ENCODE data around the gene IRAK2.
"Not testable (repeated sequence)": the region's sequence is repeated elsewhere in the genome, so short reads cannot be mapped to it uniquely, and the experiment has no call there.

The IRAK2 gene, protein sequence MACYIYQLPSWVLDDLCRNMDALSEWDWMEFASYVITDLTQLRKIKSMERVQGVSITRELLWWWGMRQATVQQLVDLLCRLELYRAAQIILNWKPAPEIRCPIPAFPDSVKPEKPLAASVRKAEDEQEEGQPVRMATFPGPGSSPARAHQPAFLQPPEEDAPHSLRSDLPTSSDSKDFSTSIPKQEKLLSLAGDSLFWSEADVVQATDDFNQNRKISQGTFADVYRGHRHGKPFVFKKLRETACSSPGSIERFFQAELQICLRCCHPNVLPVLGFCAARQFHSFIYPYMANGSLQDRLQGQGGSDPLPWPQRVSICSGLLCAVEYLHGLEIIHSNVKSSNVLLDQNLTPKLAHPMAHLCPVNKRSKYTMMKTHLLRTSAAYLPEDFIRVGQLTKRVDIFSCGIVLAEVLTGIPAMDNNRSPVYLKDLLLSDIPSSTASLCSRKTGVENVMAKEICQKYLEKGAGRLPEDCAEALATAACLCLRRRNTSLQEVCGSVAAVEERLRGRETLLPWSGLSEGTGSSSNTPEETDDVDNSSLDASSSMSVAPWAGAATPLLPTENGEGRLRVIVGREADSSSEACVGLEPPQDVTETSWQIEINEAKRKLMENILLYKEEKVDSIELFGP
- 8.7 to 9.8 reads per million in 2 donors for total RNA-seq

DNA sequence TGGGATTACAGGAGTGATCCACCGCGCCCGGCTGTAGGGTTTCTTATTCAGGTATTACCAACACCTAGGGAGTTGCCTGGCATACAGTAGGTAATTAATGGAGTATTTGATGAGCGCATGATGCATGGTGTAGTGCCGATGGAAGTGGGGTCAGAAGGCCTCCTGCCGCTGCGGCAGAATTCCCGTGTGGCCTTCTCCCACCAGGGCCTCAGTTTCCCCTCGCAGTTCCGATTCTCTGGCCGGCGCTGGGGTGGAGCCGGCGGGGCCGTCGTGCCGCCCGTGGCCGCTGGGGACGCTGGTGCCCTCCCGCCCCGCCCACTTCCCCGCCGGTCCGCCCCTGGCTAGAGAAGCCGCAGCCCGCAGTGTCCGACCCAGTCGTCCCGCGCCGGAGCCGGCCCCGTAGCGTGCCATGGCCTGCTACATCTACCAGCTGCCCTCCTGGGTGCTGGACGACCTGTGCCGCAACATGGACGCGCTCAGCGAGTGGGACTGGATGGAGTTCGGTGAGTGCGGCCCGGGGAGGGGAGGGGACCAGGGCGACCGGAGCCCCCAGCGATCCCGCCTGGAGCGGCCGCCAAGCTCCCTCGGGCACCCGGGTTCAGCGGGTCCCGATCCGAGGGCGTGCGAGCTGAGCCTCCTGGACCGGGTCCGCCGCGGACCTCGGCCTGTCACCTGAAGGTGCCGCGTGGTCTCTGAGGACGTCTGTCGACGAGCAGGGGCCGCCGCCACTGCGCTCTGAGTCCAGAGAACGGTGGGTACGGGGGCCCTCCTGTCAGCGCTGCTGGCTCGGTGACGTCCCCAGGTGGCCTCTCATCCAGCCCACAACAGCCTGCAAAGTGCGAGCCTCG, at the start of gene IRAK2:
IRAK2 (plus strand) TSS at position 374 of the 848 bp plus-strand sequence; CDS start at position 410, 36 bp downstream.
- peak; percentile 37 to 45 (median 45) for DNase-seq

DNA sequence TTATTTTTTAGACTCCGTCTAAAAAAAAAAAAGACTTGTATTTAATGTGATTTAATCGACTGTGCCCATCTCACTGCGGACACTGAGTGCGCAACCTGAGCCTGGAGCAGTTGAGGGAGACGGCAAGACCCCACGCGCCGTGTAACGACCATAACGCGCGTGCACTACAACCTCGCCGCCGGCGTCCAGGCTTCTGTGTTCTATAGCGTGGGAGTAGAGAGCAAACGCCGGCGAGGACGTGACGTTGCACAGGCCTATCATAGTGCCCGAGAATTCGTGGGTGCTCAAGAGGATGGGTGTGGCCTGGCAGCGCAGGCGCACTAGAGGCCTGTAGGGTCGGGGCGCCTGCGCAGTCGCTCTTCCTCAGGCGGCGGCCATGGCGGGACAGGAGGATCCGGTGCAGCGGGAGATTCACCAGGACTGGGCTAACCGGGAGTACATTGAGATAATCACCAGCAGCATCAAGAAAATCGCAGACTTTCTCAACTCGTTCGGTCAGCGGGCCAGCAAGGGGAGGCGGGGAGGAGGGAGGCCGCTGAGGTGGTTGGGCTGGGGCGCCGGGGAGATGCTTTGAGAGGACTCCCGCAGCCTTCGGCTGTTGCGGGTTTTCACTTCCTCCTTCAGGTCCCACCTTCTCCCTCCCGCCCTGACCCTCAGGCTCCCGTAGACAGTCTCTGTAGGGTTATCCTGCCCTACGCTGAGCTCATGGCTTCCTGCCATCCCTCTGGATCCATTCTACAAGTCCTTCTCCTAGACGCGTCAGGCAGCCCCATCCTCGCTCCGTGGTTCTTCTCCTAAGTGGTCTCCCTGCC, 49.2 kb upstream of the IRAK2 start, which contains the start of gene BRK1:
BRK1 (plus strand) TSS at position 350 of the 812 bp plus-strand sequence; CDS start at position 377, 27 bp downstream.
- DNase-seq: peak; percentile 81 to 97 (median 88)

DNA sequence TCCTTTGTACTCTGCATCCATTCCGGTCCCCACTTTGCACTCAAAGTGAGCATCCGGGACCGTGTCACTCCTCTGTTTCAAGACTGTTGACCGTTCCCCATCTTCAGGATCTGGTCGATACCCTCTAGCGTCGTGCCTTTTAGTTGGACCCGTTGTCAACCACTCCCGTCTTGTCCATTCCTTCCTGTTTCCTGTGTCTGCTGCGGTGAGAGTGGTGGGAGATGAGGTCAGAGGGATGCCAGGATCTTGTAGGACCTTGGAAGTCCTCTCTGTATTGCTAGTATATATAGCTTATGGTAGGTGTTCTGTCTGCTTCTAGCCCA, 48.6 kb upstream of the IRAK2 start:
- DNase-seq: no peak

DNA sequence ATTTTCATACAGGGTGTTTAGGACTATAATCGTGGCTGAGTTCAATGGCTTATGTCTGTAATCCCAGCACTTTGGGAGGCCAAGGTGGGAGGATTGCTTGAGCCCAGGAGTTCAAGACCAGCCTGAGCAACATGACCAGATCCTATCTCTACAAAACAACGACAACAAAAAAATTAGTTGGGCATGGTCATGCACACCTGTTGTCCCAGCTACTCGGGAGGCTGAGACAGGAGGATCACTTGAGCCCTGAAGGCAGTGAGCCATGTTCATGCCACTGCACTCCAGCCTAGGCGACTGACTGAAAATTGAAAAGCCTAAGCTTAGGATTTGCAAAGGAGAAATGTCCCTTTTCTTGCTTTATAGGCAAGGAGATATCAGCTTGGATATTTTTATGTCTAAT, 47.8 kb upstream of the IRAK2 start:
- no peak for DNase-seq

DNA sequence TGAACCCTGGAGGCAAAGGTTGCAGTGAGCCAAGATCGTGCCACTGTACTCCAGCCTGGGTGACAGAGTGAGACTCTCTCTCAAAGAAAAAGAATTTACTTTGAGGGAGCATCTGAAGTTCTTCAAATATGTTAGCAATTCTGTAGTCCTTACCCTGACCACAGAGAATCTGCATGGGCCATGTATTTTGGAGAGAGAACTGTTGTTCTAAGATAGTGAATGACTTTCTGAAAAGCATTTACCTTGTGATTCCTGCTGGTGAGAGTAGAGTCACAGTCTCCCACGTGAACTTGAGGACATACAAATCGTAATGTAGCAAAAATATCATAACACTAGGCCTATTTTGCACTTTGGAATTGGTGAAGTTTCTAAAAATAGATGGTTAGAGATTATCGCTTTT, 45.3 kb upstream of the IRAK2 start:
- no peak for DNase-seq

DNA sequence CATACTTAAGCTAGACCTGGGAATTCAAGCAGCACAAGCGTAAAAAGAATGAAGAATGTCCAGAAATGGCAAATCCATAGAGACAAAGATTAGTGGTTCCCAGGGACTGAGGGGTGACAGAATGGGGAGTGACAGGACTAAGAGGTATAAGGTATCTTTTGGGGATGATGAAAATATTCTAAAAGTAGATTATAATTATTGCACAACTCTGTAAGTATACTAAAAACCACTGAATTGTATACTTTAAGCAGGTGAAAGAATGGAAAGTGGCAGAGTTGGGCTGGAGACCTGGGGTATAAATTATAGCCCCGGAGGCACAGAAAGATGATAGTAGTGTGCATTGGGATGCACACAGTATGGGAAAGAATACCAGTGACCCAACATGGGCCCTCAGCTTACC, 43.7 kb upstream of the IRAK2 start:
- no peak for DNase-seq

DNA sequence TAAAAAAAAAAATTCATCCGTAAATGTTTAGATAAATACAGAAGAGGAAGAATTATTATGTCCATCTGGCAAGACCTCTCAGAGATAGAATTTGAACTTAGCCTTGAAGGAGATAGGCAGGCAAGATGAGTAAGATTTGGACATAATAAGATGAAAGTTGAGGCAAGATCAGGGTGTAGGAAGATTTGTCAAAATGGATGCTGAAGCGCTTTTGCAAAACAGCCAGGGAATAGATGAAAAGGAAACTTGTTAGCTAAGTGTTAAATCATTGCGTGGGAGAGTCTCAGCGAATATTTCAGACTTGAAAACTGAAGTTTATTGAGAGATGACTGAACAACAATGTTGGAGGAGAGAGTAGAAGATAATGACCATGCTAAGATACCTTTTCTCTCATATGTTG, 42.0 kb upstream of the IRAK2 start:
- DNase-seq: no peak

DNA sequence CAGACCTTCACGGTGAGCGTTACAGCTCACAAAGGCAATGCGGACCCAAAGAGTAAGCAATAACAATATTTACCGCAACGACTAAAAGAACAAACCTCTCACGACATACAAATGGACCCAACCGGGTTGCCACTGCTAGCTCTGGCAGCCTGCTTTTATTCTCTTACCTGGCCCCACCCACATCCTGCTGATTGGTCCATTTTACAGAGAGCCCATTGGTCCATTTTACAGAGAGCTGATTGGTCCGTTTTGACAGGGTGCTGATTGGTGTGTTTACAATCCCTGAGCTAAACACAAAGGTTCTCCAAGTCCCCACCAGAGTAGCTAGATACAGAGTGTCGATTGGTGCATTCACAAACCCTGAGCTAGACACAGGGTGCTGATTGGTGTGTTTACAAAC, 28.8 kb upstream of the IRAK2 start:
- DNase-seq: not testable (repeated sequence)

DNA sequence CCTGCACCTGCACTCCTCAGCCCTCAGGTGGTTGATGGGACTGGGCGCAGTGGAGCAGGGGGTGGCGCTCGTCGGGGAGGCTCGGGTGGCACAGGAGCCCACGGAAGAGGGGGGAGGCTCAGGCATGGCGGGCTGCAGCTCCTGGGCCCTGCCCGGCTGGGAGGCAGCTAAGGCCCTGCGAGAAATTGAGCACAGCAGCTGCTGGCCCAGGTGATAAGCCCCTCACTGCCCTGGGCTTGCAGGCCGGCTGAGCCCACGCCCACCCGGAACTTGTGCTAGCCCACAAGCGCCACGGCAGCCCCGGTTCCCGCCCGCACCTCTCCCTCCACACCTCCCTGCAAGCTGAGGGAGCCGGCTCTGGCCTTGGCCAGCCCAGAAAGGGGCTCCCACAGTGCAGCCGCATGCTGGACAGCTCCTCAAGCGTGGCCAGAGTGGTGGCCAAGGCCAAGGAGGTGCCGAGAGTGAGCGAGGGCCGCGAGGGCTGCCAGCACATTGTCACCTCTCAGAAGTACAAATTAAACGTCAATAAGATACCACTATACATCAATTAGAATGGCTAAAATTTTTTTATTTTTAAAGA, 28.2 kb upstream of the IRAK2 start:
- DNase-seq: no peak

DNA sequence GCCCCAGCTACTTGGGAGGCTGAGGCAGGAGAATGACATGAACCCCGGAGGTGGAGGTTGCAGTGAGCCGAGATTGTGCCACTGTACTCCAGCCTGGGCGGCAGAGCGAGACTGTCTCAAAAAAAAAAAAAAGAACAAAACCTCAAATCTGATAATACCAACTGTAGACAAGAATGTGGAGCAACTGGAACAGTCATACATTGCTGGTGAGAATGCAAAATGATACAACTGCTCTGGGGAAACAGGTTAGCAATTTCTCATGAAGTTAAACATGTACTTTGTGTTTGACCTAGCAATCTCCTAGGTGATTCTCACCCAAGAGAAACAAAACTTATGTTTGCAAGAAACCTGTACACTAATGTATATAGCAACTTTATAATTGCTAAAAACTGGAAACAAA, 27.5 kb upstream of the IRAK2 start:
- peak in 1 of 5 experiments; percentile 83 for DNase-seq

DNA sequence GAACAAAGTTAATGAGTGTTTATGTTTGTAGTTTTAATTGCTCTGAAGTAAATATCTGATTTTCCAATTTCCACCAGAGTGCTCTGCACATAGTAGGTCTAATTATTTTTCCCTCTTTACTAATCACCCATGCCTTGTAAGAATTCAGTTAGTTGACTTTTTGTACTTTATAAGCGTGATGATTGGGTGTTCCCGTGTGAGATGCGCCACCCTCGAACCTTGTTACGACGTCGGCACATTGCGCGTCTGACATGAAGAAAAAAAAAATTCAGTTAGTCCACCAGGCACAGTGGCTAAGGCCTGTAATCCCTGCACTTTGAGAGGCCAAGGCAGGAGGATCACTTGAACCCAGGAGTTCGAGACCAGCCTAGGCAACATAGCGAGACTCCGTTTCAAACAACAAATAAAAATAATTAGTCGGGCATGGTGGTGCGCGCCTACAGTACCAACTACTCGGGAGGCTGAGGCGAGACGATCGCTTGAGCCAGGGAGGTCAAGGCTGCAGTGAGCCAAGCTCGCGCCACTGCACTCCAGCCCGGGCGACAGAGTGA, 23.6 kb upstream of the IRAK2 start:
- peak in 1 of 5 experiments; percentile 32 for DNase-seq

DNA sequence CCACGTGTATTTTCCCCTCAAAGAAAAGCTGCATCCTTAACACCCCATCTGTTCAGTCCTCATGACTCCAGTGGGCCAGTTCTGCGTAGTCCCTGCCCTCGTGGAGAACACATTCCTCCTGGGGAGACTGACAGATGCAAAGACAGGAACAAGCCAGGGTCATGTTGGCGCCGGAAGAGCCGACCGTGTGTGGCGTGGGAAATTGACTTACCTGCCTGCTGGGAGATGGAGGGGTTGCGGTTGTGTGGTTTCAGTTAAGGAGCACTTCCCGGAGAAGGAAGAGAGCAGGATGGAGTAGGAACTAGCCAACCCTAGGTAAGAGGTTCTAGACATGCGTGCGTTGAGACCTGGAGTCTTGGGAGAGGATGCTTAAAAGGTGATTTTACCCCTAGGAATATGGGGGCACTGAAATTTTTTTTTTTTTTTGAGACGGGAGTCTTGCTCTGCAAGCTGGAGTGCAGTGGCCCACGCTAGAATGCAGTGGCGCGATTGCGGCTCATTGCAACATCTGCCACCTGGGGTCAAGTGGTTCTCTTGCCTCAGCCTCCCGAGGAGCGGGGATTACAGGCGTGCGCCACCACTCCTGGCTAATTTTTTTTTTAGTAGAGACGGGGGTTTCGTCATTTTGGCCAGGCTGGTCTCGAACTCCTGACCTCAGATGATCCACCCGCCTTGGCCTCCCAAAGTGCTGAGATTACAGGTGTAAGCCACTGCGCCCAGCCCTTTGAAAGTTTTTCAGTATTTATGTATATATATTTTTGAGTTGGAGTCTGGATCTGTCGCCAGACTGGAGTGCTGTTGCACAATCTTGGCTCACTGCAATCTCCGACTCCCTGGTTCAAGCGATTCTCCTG, 21.8 kb upstream of the IRAK2 start:
- peak in 1 of 5 experiments; percentile 45 for DNase-seq

DNA sequence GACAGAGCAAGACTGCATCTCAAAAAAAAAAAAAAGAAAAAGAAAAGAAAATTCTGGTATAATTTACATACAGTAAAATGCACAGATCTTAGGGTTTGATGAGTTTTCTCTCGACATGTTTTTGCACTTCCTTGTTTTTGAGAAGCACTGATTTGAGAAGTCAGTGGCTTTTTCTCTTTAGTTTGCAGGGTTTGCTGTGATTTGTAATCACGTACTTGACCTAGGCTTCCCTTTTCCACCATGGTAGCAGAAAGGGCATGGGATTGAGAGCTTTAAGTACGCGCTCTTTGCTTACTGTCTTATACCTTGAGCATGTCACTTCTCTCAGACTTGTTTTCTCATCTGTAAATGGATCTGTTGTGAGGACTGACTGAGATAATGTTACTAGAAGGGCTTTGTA, 19.0 kb upstream of the IRAK2 start:
- no peak for DNase-seq

DNA sequence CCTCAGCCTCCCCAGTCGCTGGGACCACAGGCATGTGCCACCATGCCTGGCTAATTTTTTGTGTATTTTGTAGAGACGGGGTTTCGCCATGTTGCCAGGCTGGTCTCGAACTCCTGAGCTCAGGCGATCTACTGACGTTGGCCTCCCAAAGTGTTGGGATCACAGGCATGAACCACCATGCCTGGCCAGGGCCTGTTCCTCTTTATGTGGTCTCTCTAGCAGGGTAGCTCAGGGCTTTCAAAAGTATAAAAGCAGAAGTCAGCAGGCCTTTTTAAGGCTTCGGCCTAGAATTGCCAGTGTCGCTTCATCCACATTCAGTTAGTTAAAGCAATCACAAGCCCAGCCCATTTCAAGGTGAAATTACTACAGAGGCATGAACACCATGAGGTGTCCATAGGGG, 15.5 kb upstream of the IRAK2 start:
- DNase-seq: no peak

DNA sequence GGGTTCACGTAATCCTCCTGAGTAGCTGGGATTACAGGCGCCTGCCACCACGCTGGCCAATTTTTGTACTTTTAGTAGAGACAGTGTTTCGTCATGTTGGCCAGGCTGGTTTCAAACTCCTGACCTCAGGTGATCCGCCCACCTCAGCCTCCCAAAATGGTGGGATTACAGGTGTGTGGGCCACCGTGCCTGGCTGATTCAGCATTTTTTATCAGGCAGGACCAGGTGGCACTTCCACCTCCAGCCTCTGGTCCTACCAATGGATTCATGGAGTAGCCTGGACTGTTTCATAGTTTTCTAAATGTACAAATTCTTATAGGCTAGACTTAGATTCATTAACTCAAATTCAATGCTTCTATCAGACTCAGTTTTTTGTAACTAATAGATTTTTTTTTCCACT, 13.7 kb upstream of the IRAK2 start:
- DNase-seq: no peak

DNA sequence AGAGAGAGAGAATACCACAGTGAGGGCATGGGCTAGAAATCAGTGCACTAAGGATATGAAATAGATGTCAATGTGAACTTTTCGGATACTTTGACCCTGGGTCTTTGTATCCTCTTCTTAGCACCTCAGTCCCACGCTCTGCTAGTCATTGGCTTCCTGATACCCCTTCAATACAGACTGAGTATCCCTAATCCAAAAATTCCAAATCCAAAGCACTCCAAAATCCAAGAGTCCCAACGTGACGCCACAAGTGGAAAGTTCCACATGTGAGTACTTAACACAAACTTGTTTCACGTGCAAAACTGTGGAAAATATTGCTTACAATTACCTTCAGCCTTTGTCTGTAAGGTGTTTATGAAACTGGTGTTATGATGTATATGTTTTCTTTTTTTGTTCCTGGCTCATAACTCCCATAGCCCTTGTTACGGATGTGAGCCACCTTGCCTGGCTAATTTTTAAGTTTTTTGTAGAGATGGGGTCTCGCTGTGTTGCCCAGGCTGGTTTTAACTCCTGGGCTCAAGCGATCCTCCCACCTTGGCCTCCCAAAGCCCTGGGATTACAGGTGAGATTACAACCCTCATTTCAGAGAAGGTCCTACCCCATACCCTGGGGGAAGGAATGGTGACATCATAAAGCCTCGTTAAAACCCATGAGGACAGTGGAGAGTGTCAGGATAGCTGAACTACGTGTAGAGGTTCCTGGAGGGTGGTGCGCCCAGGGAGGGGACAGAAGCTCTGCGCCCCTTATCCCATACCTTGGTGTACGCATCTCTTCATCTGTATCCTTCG, 10.2 kb upstream of the IRAK2 start:
- DNase-seq: no peak

DNA sequence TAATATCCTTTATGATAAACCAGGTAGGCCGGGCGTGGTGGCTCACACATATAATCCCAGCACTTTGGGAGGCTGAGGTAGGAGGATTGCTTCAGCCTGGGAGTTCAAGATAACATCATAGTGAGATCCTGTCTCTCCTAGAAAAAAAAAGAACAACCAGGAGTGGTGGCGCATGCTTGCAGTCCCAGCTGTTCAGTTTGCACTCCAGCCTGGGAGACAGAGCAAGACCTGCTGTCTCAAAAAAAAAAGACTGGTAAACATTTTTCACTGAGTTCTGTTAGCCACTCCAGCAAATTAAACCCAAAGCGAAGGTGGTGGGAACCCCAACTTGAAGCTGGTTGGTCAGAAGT, 9.6 kb upstream of the IRAK2 start:
- DNase-seq: no peak

DNA sequence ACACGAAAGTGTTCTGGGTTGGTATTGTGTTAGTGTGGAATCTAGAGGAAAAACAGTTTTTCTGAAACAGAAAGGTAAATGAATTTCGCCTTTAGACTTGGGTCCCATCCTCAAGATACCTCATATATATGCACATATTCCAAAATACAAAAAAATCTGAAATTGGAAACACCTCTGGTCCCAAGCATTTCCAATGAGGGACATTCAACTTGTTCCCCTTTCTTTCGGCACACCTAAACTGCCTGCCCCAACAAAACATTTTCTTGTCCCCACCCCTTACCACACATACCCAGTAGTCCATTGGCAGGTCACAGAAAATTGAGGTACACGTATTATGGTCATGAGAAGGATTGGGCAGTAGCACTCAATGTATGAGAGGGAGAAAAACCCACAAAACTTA, 9.1 kb upstream of the IRAK2 start:
- no peak for DNase-seq

DNA sequence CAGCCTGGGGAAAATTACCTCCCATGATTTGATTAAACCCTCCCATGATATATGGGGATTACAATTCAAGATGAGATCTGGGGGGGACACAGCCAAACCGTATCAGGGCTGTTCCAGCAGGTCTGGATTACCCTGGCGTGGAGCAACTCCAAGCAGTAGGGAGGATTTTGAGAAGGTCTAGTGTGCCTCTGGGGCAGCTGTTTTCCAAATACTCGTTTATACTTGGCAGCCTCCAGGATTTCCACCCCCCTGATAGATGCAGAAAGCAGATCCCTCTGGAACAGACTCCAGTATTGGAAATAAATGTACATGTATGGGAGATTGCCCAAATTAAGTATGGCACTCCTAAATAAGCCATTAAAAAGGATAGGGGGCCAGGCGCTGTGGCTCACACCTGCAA, 7.7 kb upstream of the IRAK2 start:
- DNase-seq: no peak

DNA sequence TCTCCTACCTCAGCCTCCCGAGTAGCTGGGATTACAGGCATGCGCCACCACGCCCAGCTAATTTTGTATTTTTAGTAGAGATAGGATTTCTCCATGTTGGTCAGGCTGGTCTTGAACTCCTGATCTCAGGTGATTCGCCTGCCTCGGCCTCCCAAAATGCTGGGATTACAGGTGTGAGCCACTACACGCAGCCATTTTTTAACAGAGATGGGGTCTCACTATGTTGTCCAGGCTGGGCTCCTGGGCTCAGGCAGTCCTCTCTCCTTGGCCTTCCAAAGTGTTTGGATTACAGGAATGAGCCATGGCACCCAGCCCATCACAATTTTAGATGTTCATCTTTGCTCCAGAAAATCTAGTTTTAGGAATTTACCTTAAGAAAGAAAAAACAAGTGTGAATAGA, 6.2 kb upstream of the IRAK2 start:
- DNase-seq: not testable (repeated sequence)
